Measurements from ENCODE around the gene SPDYC. TPM values are rescaled to one million over a fixed set of nuclear protein-coding genes. Genes with fewer than 3 reads are reported as not detected.

The SPDYC gene
- total RNA-seq, 1 donor from 2014 or later, result not detected

- FAIRE-seq, result no peak
Measured at GRCh38 chr11:65204143-65204542, 34.1 kb downstream of the SPDYC start.

GRCh38 chr11:65204646-65205601, 34.9 kb downstream of the SPDYC start:
- peaks cover 2% of the 10 kb centered on the region for H3K4me1 Mint-ChIP-seq (ENCODE audit: low read depth, unreplicated experiment)
- no peak overlapping the region for H3K4me3 Mint-ChIP-seq (ENCODE audit: unreplicated experiment)
- peaks cover 13% of the 10 kb centered on the region for H3K36me3 ChIP-seq (ENCODE audit: insufficient read depth, low read length)

More at GRCh38 chr11:65204143-65204542, 34.1 kb downstream of the SPDYC start:
- Mint-ChIP-seq H3K9me3 (ENCODE audit: unreplicated experiment) (no peaks in the 10 kb centered on the region), H3K4me1 (ENCODE audit: low read depth, unreplicated experiment) (peaks cover 2% of the 10 kb centered on the region), H3K4me3 (ENCODE audit: unreplicated experiment) (no peak overlapping the region), H3K27me3 (ENCODE audit: low read depth, unreplicated experiment) (no peaks in the 10 kb centered on the region), H3K36me3 (ENCODE audit: low read depth, unreplicated experiment) (peaks cover 20% of the 10 kb centered on the region), H3K27ac (ENCODE audit: unreplicated experiment) (no peak overlapping the region)
- Histone ChIP-seq H3K27ac (ENCODE audit: low read depth, low read length) (no peak overlapping the region), H3K36me3 (ENCODE audit: insufficient read depth, low read length) (peaks cover 14% of the 10 kb centered on the region), H3K4me2 (ENCODE audit: low read length) (no peak overlapping the region), H4K20me1 (ENCODE audit: insufficient read depth, low read length) (peaks cover 25% of the 10 kb centered on the region), H2AFZ (ENCODE audit: low read depth, low read length) (no peak overlapping the region), H3K27me3 (ENCODE audit: insufficient read depth, low read length) (no peaks in the 10 kb centered on the region), H3K9me3 (ENCODE audit: insufficient read depth, low read depth, low read length) (no peaks in the 10 kb centered on the region), H3K4me1 (ENCODE audit: insufficient read depth, low read length) (peaks cover 8% of the 10 kb centered on the region), H3K4me3 (ENCODE audit: insufficient read depth, low read depth, low read length) (no peak overlapping the region), H3K79me2 (ENCODE audit: insufficient read depth, low read length) (no peaks in the 10 kb centered on the region), H3K9ac (ENCODE audit: low read length) (no peak overlapping the region)
- no peak for DNase-seq (ENCODE audit: low read depth)
- no peak for TF ChIP-seq EZH2 (IDR thresholded peaks at IDR 0.05; ENCODE audit: insufficient read depth, low read length)
- no peak for TF ChIP-seq CTCF (IDR thresholded peaks at IDR 0.05; ENCODE audit: insufficient read depth, low read depth, low read length)

More at GRCh38 chr11:65204646-65205601, 34.9 kb downstream of the SPDYC start:
- H3K9me3 ChIP-seq (ENCODE audit: insufficient read depth, low read depth, low read length), result no peaks in the 10 kb centered on the region
- H2AFZ ChIP-seq (ENCODE audit: low read depth, low read length), result no peak overlapping the region
- H3K79me2 ChIP-seq (ENCODE audit: insufficient read depth, low read length), result no peaks in the 10 kb centered on the region
- DNase-seq (ENCODE audit: low read depth) (no peak), FAIRE-seq (no peak)
- Mint-ChIP-seq H3K27me3 (ENCODE audit: low read depth, unreplicated experiment) (no peaks in the 10 kb centered on the region), H3K36me3 (ENCODE audit: low read depth, unreplicated experiment) (peaks cover 25% of the 10 kb centered on the region), H3K27ac (ENCODE audit: unreplicated experiment) (no peak overlapping the region), H3K9me3 (ENCODE audit: unreplicated experiment) (no peaks in the 10 kb centered on the region)
- peaks cover 8% of the 10 kb centered on the region for H3K4me1 ChIP-seq (ENCODE audit: insufficient read depth, low read length)
- H3K27me3 ChIP-seq (ENCODE audit: insufficient read depth, low read length), result no peaks in the 10 kb centered on the region
- H3K4me3 ChIP-seq (ENCODE audit: insufficient read depth, low read depth, low read length), result no peak overlapping the region
- H3K4me2 ChIP-seq (ENCODE audit: low read length), result no peak overlapping the region
- H4K20me1 ChIP-seq (ENCODE audit: insufficient read depth, low read length), result peaks cover 31% of the 10 kb centered on the region
- no peak overlapping the region for H3K9ac ChIP-seq (ENCODE audit: low read length)
- TF ChIP-seq CTCF (IDR thresholded peaks at IDR 0.05; ENCODE audit: insufficient read depth, low read depth, low read length) (peak; percentile 64), EZH2 (IDR thresholded peaks at IDR 0.05; ENCODE audit: insufficient read depth, low read length) (no peak)
- no peak overlapping the region for H3K27ac ChIP-seq (ENCODE audit: low read depth, low read length)

Data from astrocyte (in vitro differentiated cells and primary cell).